GM12873 (cell line): ENCODE results near the gene KCNIP4.

Source experiments
- CTCF ChIP-seq: IDR thresholded peaks from 2 replicates; pipeline ENCODE4 v1.5.1; 2012; ENCODE audit warnings: low read depth, mild to moderate bottlenecking, moderate library complexity, low read length, control low read depth; ENCODE audit not compliant: insufficient read depth; ENCODE audit errors: missing control alignments

Gene KCNIP4

GRCh38 chr4:21765810-21766407 lies 182.7 kb downstream of the KCNIP4 start:
- peak; percentile 84 for TF ChIP-seq CTCF

GRCh38 chr4:21763855-21764254 lies 184.7 kb downstream of the KCNIP4 start:
- no peak for TF ChIP-seq CTCF

GRCh38 chr4:21757248-21757647 lies 191.3 kb downstream of the KCNIP4 start:
- no peak for TF ChIP-seq CTCF

GRCh38 chr4:21753084-21753760 lies 195.3 kb downstream of the KCNIP4 start:
- no peak for TF ChIP-seq CTCF

- no peak for TF ChIP-seq CTCF
Observed at GRCh38 chr4:21752616-21753015, 196.0 kb downstream of the KCNIP4 start.

GRCh38 chr4:21749924-21750323 lies 198.6 kb downstream of the KCNIP4 start:
- no peak for TF ChIP-seq CTCF

- TF ChIP-seq CTCF = no peak
Observed at GRCh38 chr4:21749412-21749811, 199.2 kb downstream of the KCNIP4 start.
